ENCODE data around the gene CANT1.

CANT1 gene

GRCh38 chr17:78993981-78994671, 15.4 kb downstream of the CANT1 start:
- DNase-seq: no peak

GRCh38 chr17:78993241-78993956, 16.2 kb downstream of the CANT1 start:
- DNase-seq: no peak

- no peak for DNase-seq
These were observed 16.9 kb downstream of the CANT1 start for GRCh38 chr17:78992542-78993212.

- DNase-seq: no peak
These were observed 17.5 kb downstream of the CANT1 start for GRCh38 chr17:78991906-78992532.

GRCh38 chr17:78991017-78991738, 18.4 kb downstream of the CANT1 start:
- no peak for DNase-seq

- no peak for DNase-seq
These were observed 19.1 kb downstream of the CANT1 start for GRCh38 chr17:78990349-78991016.

GRCh38 chr17:78988152-78988551, 21.4 kb downstream of the CANT1 start:
- no peak for DNase-seq

- peak; percentile 52 for DNase-seq
These were observed 22.8 kb downstream of the CANT1 start for GRCh38 chr17:78986649-78987328.

GRCh38 chr17:78986048-78986648, 23.4 kb downstream of the CANT1 start:
- DNase-seq: no peak

GRCh38 chr17:78985395-78985794, 24.2 kb downstream of the CANT1 start:
- DNase-seq: no peak

- no peak for DNase-seq
These were observed 28.3 kb downstream of the CANT1 start for GRCh38 chr17:78981010-78981888.

- DNase-seq: no peak
These were observed 29.0 kb downstream of the CANT1 start for GRCh38 chr17:78980624-78980972.

- DNase-seq: peak; percentile 79
These were observed 29.6 kb downstream of the CANT1 start, which contains the start of gene LGALS3BP for GRCh38 chr17:78979780-78980623. Gene LGALS3BP (minus strand): TSS chr17:78979923. CDS start chr17:78977191, 2,732 bp downstream.

GRCh38 chr17:78977997-78978973, 31.3 kb downstream of the CANT1 start:
- no peak for DNase-seq

- no peak for DNase-seq
These were observed 32.0 kb downstream of the CANT1 start for GRCh38 chr17:78977681-78977943.

GRCh38 chr17:78976907-78977680, 32.5 kb downstream of the CANT1 start:
- no peak for DNase-seq
